Tibial nerve (tissue), 4 donors: ENCODE measurements around the gene DBI. TPM values are rescaled to one million over a fixed set of nuclear protein-coding genes. Genes with fewer than 3 reads are reported as not detected.

Source experiments
- DNase-seq, 2 donors: peaks; one replicate each; pipeline ENCODE4 v3.0.0-alpha.2; 2019; ENCODE audit warnings: low spot score in 2 of 2
- H3K27ac ChIP-seq, 4 donors: fragments of 200-600 bp; sonication (generic) in 3 of 4; one replicate each; pipeline ENCODE4 v1.5.1; 2017 to 2019; ENCODE audit warnings: mild to moderate bottlenecking in 1 of 4
- H3K27me3 ChIP-seq, 2 donors: fragments of 200-600 bp; sonication (generic) in 1 of 2; one replicate each; pipeline versions ENCODE4 v1.5.1 to v1.6.0; 2017 to 2019
- H3K36me3 ChIP-seq, 3 donors: fragments of 200-600 bp; sonication (generic); one replicate each; pipeline ENCODE4 v1.5.1; 2018 to 2019
- H3K4me1 ChIP-seq, 4 donors: fragments of 200-600 bp; sonication (generic) in 3 of 4; one replicate each; pipeline ENCODE4 v1.5.1; 2017 to 2019
- H3K4me3 ChIP-seq, 4 donors: fragments of 200-600 bp; sonication (generic) in 3 of 4; one replicate each; pipeline ENCODE4 v1.5.1; 2017 to 2019; ENCODE audit warnings: mild to moderate bottlenecking in 1 of 4, moderate library complexity in 1 of 4
- H3K9me3 ChIP-seq, 4 donors: fragments of 200-600 bp; sonication (generic) in 3 of 4; one replicate each; pipeline ENCODE4 v1.5.1; 2017 to 2019
- EP300 ChIP-seq, 2 donors: sonication (generic); formaldehyde crosslinking; IDR thresholded peaks; one replicate each; pipeline ENCODE4 v1.6.1; 2017; ENCODE audit warnings: antibody characterized with exemption in 2 of 2, mild to moderate bottlenecking in 1 of 2
- POLR2A ChIP-seq, 2 donors: fragments of 450-650 bp; IDR thresholded peaks; one replicate each; pipeline ENCODE4 v1.6.1; 2017; ENCODE audit warnings: antibody characterized with exemption in 2 of 2, mild to moderate bottlenecking in 2 of 2, moderate library complexity in 2 of 2
- WGBS, 2 donors: methylation state at CpG; one replicate each; pipeline ENCODE4 v1.1.5; 2018; 5-methylcytosine and 5-hydroxymethylcytosine counted together
- total RNA-seq, 4 donors: library from RNA; depleted of rRNA; stranded (reverse); fragments of >200 nt; gene quantifications; one replicate each; pipeline ENCODE4 v1.1.0, GENCODE V29; 2016
- TF ChIP-seq, protein P1 (sequence below), 5 experiments: fragments of 200-600 bp in 3 of 5; fragments of 450-650 bp in 2 of 5; sonication (generic) in 3 of 5; IDR thresholded peaks; one replicate each; pipeline ENCODE4 v1.5.1; 2016 to 2019; ENCODE audit warnings: antibody characterized with exemption in 5 of 5, mild to moderate bottlenecking in 3 of 5, moderate library complexity in 2 of 5

Gene DBI
- 100 to 1,000 TPM in 2 of 4 donors, 10 to 100 TPM in 2; 73.7 to 135 (median 105) TPM for total RNA-seq

DNA sequence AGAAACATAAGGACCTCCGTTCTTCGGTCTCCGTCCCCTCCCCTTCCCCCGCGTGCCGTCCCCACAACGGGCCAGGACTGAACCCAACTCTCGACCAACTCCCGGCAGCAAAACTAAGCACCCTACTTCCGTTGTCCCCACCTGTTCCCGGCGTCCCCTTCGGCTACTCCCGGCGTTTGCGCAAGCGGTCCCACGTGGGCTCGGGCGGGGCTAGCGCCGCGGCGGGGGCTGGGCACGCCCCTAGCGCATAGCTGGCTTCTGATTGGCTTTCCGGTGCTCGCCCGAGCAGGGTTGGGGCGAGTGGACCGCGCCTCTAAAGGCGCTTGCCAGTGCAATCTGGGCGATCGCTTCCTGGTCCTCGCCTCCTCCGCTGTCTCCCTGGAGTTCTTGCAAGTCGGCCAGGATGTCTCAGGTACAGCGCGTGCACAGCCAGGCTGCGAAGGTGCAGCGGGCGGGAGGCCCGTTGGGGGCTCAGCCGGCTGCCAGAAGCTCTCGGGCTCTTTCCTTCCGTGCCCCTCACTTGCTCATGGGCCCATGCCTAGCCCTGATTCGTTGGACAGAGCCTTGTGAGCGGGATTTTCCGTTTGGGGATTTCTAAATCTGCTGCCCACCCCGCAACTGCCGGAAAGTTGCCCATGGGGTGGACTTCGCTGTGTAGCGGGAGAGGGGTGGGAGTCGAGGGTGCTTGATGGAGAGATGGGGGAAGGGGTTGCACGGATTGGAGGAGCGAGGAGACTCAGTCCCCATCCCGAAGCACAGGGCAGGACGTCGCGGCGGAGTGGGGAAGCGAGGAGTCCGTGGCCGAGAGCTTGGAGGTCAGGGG lies at the start of gene DBI, which contains the start of gene C2orf76:
Gene DBI, plus strand, starts transcription at position 329 of the 823 bp plus-strand sequence. Its CDS starts 75 bp downstream, at position 404.
Gene C2orf76, minus strand, starts transcription at position 186 of the 823 bp plus-strand sequence. CDS start 26,875 bp downstream, outside the sequence.
- Histone ChIP-seq H3K4me1 (peaks cover 0 to 59% (median 24%) of the 10 kb centered on the region in 4 donors), H3K4me3 (peak within 1 kb of the TSS; percentile 63 to 84 (median 78)), H3K9me3 (no peaks in the 10 kb centered on the region), H3K27me3 (no peaks in the 10 kb centered on the region), H3K27ac (peak within 1 kb of the TSS; percentile 69 to 91 (median 88)), H3K36me3 (peaks cover 0 to 36% (median 0%) of the 10 kb centered on the region in 3 donors)
- TF ChIP-seq POLR2A (IDR thresholded peaks at IDR 0.05): peak; percentile 72 to 91
- TF ChIP-seq, protein P1, sequence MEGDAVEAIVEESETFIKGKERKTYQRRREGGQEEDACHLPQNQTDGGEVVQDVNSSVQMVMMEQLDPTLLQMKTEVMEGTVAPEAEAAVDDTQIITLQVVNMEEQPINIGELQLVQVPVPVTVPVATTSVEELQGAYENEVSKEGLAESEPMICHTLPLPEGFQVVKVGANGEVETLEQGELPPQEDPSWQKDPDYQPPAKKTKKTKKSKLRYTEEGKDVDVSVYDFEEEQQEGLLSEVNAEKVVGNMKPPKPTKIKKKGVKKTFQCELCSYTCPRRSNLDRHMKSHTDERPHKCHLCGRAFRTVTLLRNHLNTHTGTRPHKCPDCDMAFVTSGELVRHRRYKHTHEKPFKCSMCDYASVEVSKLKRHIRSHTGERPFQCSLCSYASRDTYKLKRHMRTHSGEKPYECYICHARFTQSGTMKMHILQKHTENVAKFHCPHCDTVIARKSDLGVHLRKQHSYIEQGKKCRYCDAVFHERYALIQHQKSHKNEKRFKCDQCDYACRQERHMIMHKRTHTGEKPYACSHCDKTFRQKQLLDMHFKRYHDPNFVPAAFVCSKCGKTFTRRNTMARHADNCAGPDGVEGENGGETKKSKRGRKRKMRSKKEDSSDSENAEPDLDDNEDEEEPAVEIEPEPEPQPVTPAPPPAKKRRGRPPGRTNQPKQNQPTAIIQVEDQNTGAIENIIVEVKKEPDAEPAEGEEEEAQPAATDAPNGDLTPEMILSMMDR (IDR thresholded peaks at IDR 0.05): peak in 1 of 5 experiments; percentile 33
- peak; percentile 95 to 98 for TF ChIP-seq EP300 (IDR thresholded peaks at IDR 0.05)
- WGBS, 2 donors: 0 to 1% methylated on average over 55 to 56 of the region's 65 CpGs
- DNase-seq: peak; percentile 87 to 88

DNA sequence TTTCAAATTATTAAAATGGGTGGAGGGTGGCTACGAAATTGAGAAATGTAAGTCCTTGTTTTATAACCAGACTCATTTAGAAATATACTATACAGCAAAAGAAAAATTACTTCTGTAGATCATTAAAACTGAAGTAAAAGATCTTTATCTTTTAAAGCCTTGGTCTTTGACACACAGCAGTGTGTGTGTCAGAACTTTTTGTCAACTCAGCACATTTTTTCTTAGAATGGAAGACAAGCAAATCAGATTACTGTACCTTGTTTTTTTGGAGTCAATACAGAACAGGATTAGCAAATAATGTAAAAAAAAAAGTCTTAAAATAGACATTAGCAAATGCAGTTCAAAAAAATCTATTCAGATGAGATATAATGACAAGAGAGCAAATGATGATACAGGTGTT lies 49.2 kb upstream of the DBI start:
- no peaks in the 10 kb centered on the region for H3K27me3 ChIP-seq
- TF ChIP-seq, protein P1 (IDR thresholded peaks at IDR 0.05): no peak
- TF ChIP-seq EP300 (IDR thresholded peaks at IDR 0.05) (no peak), POLR2A (IDR thresholded peaks at IDR 0.05) (no peak)
- DNase-seq: no peak
- H3K36me3 ChIP-seq: no peaks in the 10 kb centered on the region
- no peaks in the 10 kb centered on the region for H3K9me3 ChIP-seq
- H3K4me1 ChIP-seq: peaks cover 0 to 17% (median 5%) of the 10 kb centered on the region in 4 donors
- 97 to 100% methylated on average over 1 of the region's 1 CpG for WGBS, 2 donors
- no peak overlapping the region for H3K4me3 ChIP-seq
- H3K27ac ChIP-seq: no peak overlapping the region

DNA sequence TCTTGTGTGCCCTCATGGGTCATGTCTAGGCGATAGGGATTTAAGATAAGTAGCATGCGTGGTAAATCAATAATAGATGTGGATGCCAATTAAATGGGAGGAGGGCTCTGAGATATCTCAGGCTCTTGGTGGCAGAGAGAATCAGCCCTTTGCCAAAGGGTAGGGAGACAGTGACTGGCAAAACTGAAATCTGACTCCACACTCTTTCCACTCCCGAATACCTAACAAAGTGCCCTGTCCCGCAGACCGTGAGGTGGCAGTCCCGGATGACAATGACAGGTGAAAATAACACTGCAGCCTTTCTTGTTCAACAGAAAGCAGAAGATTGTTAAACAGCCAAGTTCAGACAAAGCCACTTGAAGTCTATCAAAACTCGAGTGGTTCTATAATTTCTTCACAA lies 47.2 kb upstream of the DBI start:
- Histone ChIP-seq H3K27me3 (no peaks in the 10 kb centered on the region), H3K36me3 (no peaks in the 10 kb centered on the region), H3K9me3 (no peaks in the 10 kb centered on the region), H3K27ac (no peak overlapping the region), H3K4me1 (peaks cover 0 to 17% (median 5%) of the 10 kb centered on the region in 4 donors), H3K4me3 (no peak overlapping the region)
- TF ChIP-seq POLR2A (IDR thresholded peaks at IDR 0.05): no peak
- no peak for TF ChIP-seq EP300 (IDR thresholded peaks at IDR 0.05)
- TF ChIP-seq, protein P1 (IDR thresholded peaks at IDR 0.05): no peak
- 79 to 81% methylated on average over 7 of the region's 7 CpGs for WGBS, 2 donors
- no peak for DNase-seq

DNA sequence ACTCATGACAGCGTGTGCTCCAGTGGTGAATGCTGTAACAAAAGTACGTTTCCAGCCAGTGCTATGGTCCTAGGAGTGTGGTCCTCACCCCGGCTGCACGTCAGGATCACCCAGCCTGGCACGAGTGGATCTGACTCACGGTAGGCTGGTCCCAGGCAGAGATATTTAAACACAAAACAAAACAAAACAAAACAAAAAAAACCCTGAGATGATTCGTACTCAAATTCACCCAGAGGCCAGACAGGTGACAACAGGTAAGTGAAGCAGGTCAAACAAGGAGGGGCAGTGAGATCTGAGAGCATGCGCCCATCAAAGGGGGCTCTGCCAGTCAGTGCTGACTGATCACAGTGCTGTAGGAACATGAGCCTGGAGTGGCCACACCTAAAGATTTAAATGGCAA lies 43.3 kb upstream of the DBI start:
- TF ChIP-seq EP300 (IDR thresholded peaks at IDR 0.05): no peak
- TF ChIP-seq, protein P1 (IDR thresholded peaks at IDR 0.05): no peak
- no peak for TF ChIP-seq POLR2A (IDR thresholded peaks at IDR 0.05)
- Histone ChIP-seq H3K9me3 (no peaks in the 10 kb centered on the region), H3K4me1 (no peaks in the 10 kb centered on the region), H3K27me3 (no peaks in the 10 kb centered on the region), H3K36me3 (no peaks in the 10 kb centered on the region), H3K4me3 (no peak overlapping the region), H3K27ac (no peak overlapping the region)
- WGBS, 2 donors: 88 to 92% methylated on average over 8 of the region's 8 CpGs
- no peak for DNase-seq

DNA sequence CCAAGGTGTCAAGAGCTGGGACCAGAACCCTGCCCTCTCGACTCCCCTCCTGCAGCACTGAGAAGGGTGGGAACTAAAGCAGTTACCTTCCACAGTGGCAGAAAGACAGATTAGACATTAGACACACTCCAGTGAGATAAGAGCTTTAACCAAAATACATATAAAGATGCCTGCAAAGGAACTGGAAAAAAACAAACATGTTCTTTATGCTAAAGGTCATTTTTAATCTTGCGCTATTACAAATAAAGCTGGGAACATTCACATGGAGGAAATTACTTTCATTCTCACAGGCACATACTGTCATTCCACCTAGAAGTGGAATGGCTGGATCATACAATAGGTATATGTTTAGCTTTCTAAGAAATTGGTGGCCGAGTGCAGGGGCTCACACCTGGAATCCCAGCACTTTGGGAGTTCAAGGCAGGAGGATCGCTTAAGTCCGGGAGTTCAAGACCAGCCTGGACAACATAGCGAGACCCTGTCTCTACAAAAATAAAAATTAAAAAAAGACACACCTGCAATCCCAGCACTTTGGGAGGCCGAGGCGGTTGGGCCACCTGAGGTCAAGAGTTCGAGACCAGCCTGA lies 42.0 kb upstream of the DBI start:
- no peaks in the 10 kb centered on the region for H3K9me3 ChIP-seq

More for the DNA sequence above, 42.0 kb upstream of the DBI start:
- no peak for DNase-seq
- Histone ChIP-seq H3K4me1 (no peaks in the 10 kb centered on the region), H3K4me3 (no peak overlapping the region), H3K27ac (no peak overlapping the region), H3K27me3 (no peaks in the 10 kb centered on the region), H3K36me3 (no peaks in the 10 kb centered on the region)
- 94 to 98% methylated on average over 9 of the region's 9 CpGs for WGBS, 2 donors
- no peak for TF ChIP-seq POLR2A (IDR thresholded peaks at IDR 0.05)
- TF ChIP-seq, protein P1 (IDR thresholded peaks at IDR 0.05): no peak
- TF ChIP-seq EP300 (IDR thresholded peaks at IDR 0.05): no peak
